Gastrocnemius medialis (tissue), 4 donors: ENCODE measurements around the gene LRFN2.

Experiments
- CTCF ChIP-seq, 5 experiments: fragments of 450-650 bp in 3 of 5; fragments of 200-600 bp in 2 of 5; sonication (generic) in 2 of 5; IDR thresholded peaks in 4 of 5; conservative IDR thresholded peaks in 1 of 5; 1 replicate in 4 of 5; 2 replicates in 1 of 5; pipeline ENCODE4 v1.5.1; 2016 to 2019; ENCODE audit warnings: antibody characterized with exemption in 5 of 5, mild to moderate bottlenecking in 3 of 5, moderate library complexity in 3 of 5
- POLR2A ChIP-seq, 2 donors: fragments of 450-650 bp; IDR thresholded peaks; one replicate each; pipeline ENCODE4 v1.6.1; 2017; ENCODE audit warnings: antibody characterized with exemption in 2 of 2, mild to moderate bottlenecking in 2 of 2, moderate library complexity in 2 of 2

DNA sequence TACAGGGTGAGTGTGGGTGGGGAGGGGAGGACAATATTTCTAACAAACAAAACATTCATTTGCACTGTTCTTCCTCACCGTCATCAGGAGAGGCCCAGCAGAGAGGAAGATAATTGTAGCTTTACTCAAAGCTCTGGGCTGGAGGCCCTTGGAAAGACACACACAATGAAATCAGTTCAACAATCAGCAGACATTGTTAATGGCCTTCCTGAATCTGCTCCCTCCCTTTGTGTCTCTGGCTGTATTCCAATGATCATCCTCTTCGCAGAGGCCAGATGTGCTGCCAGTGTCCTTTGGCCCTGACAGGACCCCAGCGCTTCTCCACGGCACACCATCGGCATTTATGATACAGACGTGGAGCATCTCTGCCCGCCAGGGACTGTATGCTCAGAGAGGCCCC, 44.6 kb upstream of the LRFN2 start:
- TF ChIP-seq CTCF (IDR thresholded peaks at IDR 0.05 in 4 of 5, conservative IDR thresholded peaks at IDR 0.05 in 1 of 5) = no peak
- TF ChIP-seq POLR2A (IDR thresholded peaks at IDR 0.05) = no peak
